K562 (cell line): ENCODE measurements around the gene DYRK1B. TPM values are rescaled to one million over a fixed set of nuclear protein-coding genes. Genes with fewer than 3 reads are reported as not detected.
A peak's percentile ranks its signal among the peaks of the same experiment; 100 is the strongest.

Experiments
- BRCA1 ChIP-seq, 2 experiments: fragments of 450-650 bp in 1 of 2; sonication (generic) in 1 of 2; formaldehyde crosslinking in 1 of 2; IDR thresholded peaks; 2 replicates each; pipeline versions ENCODE4 v1.5.0 to v1.6.1; 2017 to 2020; ENCODE audit warnings: mild to moderate bottlenecking in 1 of 2, missing genetic modification reagents in 1 of 2
- FOS ChIP-seq: IDR thresholded peaks from 3 replicates; pipeline ENCODE4 v1.6.1; 2011; ENCODE audit not compliant: insufficient read length; ENCODE audit errors: extremely low read depth
- GATAD2B ChIP-seq: fragments of 450-650 bp; IDR thresholded peaks from 2 replicates; pipeline ENCODE4 v1.6.1; 2017; ENCODE audit warnings: mild to moderate bottlenecking, borderline replicate concordance
- KDM1A ChIP-seq, 2 experiments: fragments of 450-650 bp; IDR thresholded peaks; 2 replicates each; pipeline ENCODE4 v1.6.1; 2016; ENCODE audit warnings: mild to moderate bottlenecking in 2 of 2
- NBN ChIP-seq: fragments of 450-650 bp; IDR thresholded peaks from 2 replicates; pipeline ENCODE4 v1.6.1; 2016; ENCODE audit warnings: low read depth, mild to moderate bottlenecking
- RBM14 ChIP-seq: fragments of 200-400 bp; formaldehyde crosslinking; IDR thresholded peaks from 2 replicates; pipeline ENCODE4 v1.6.1; 2018; ENCODE audit warnings: low read depth, mild to moderate bottlenecking, low read length, moderate library complexity, borderline replicate concordance; ENCODE audit not compliant: insufficient read depth
- TCF7L2 ChIP-seq: fragments of 150-350 bp; IDR thresholded peaks from 2 replicates; pipeline ENCODE4 v1.6.1; 2016; ENCODE audit warnings: low read depth, mild to moderate bottlenecking, low read length, moderate library complexity
- TCFL5 ChIP-seq: fragments of 250-450 bp; sonication (Bioruptor Pico); conservative IDR thresholded peaks from 2 replicates; pipeline ENCODE4 v1.6.1; 2021; ENCODE audit warnings: mild to moderate bottlenecking, moderate library complexity, matching md5 sums
- ZBTB34 ChIP-seq: fragments of 250-450 bp; sonication (Bioruptor Pico); IDR thresholded peaks from 2 replicates; pipeline ENCODE4 v1.8.0; 2021; ENCODE audit warnings: mild to moderate bottlenecking, moderate library complexity
- ZFP30 ChIP-seq: fragments of 250-450 bp; sonication (Bioruptor Pico); IDR thresholded peaks from 2 replicates; pipeline ENCODE4 v1.8.0; 2022; ENCODE audit warnings: moderate library complexity, mild to moderate bottlenecking, inconsistent platforms, borderline replicate concordance
- ZNF24 ChIP-seq: fragments of 450-650 bp; IDR thresholded peaks from 2 replicates; pipeline ENCODE4 v1.6.1; 2016
- ZNF695 ChIP-seq: fragments of 450-650 bp; formaldehyde crosslinking; IDR thresholded peaks from 2 replicates; pipeline ENCODE4 v1.4.0; 2020; ENCODE audit warnings: mild to moderate bottlenecking, moderate library complexity
- ZNF79 ChIP-seq: fragments of 250-450 bp; sonication (Bioruptor Pico); IDR thresholded peaks from 2 replicates; pipeline ENCODE4 v1.4.0; 2020; ENCODE audit warnings: low read depth, mild to moderate bottlenecking, moderate library complexity
- polyA plus RNA-seq, 8 experiments: library from polyadenylated mRNA; depleted of rRNA in 4 of 8; stranded (reverse) in 5 of 8; unstranded in 3 of 8; fragments of >200 nt; fragmentation: Nextera tagmentation in 2 of 8; fragmentation: Illumina TruSeq in 1 of 8; extraction: Ambion mirVana in 2 of 8; extraction: Trizol in 1 of 8; gene quantifications; 2 replicates each; pipeline versions ENCODE4 v1.2.1 to v1.2.3, GENCODE V29; 2011 to 2014; ENCODE audit warnings: inconsistent platforms in 1 of 8, missing spikeins in 1 of 8
- total RNA-seq, 7 experiments: library from RNA; depleted of rRNA in 6 of 7; stranded (reverse); fragments of >200 nt in 6 of 7; fragmentation: Illumina TruSeq in 2 of 7; extraction: Trizol in 2 of 7; gene quantifications; 2 replicates each; pipeline versions ENCODE4 v1.2.1 to v1.2.3, GENCODE V29; 2011 to 2021; ENCODE audit warnings: low replicate concordance in 1 of 7
- TF ChIP-seq, protein P1 (sequence below): sonication (generic); formaldehyde crosslinking; IDR thresholded peaks from 2 replicates; pipeline ENCODE4 v1.8.0; 2023; ENCODE audit warnings: missing genetic modification reagents, mild to moderate bottlenecking, borderline replicate concordance
- TF ChIP-seq, protein P2 (sequence below), 3 experiments: fragments of 200-800 bp in 1 of 3; fragments of 250-450 bp in 1 of 3; fragments of 450-650 bp in 1 of 3; sonication (Bioruptor Pico) in 1 of 3; sonication (Bioruptor generic) in 1 of 3; formaldehyde crosslinking in 1 of 3; IDR thresholded peaks; 2 replicates each; pipeline versions ENCODE4 v1.6.1 to v1.8.0; 2016 to 2022; ENCODE audit warnings: mild to moderate bottlenecking in 2 of 3, missing genetic modification characterization in 2 of 3, missing compliant biosample characterization in 1 of 3, moderate library complexity in 1 of 3
- TF ChIP-seq, protein P3 (sequence below), 2 experiments: IDR thresholded peaks; 2 replicates each; pipeline ENCODE4 v1.6.1; 2011; ENCODE audit warnings: borderline replicate concordance in 1 of 2, control low read depth in 1 of 2, low read depth in 1 of 2, low read length in 1 of 2, mild to moderate bottlenecking in 1 of 2, mixed read lengths in 1 of 2, moderate library complexity in 1 of 2; ENCODE audit not compliant: insufficient read depth in 1 of 2, insufficient read length in 1 of 2, poor library complexity in 1 of 2, severe bottlenecking in 1 of 2; ENCODE audit errors: extremely low read depth in 1 of 2

Gene DYRK1B
- total and polyA plus RNA-seq, 9 of the 15 experiments (the other 6 are each of a cell fraction or from before 2014, with no cell fraction given): 0.91 to 5.2 (median 1.5) TPM; not detected in 2

GRCh38 chr19:39845584-39845932 lies 11.6 kb upstream of the DYRK1B start (continued):
- TF ChIP-seq, protein P1, sequence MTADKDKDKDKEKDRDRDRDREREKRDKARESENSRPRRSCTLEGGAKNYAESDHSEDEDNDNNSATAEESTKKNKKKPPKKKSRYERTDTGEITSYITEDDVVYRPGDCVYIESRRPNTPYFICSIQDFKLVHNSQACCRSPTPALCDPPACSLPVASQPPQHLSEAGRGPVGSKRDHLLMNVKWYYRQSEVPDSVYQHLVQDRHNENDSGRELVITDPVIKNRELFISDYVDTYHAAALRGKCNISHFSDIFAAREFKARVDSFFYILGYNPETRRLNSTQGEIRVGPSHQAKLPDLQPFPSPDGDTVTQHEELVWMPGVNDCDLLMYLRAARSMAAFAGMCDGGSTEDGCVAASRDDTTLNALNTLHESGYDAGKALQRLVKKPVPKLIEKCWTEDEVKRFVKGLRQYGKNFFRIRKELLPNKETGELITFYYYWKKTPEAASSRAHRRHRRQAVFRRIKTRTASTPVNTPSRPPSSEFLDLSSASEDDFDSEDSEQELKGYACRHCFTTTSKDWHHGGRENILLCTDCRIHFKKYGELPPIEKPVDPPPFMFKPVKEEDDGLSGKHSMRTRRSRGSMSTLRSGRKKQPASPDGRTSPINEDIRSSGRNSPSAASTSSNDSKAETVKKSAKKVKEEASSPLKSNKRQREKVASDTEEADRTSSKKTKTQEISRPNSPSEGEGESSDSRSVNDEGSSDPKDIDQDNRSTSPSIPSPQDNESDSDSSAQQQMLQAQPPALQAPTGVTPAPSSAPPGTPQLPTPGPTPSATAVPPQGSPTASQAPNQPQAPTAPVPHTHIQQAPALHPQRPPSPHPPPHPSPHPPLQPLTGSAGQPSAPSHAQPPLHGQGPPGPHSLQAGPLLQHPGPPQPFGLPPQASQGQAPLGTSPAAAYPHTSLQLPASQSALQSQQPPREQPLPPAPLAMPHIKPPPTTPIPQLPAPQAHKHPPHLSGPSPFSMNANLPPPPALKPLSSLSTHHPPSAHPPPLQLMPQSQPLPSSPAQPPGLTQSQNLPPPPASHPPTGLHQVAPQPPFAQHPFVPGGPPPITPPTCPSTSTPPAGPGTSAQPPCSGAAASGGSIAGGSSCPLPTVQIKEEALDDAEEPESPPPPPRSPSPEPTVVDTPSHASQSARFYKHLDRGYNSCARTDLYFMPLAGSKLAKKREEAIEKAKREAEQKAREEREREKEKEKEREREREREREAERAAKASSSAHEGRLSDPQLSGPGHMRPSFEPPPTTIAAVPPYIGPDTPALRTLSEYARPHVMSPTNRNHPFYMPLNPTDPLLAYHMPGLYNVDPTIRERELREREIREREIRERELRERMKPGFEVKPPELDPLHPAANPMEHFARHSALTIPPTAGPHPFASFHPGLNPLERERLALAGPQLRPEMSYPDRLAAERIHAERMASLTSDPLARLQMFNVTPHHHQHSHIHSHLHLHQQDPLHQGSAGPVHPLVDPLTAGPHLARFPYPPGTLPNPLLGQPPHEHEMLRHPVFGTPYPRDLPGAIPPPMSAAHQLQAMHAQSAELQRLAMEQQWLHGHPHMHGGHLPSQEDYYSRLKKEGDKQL (CRISPR knock-in tag): no peak
- TF ChIP-seq ZFP30 (no peak), KDM1A (IDR thresholded peaks at IDR 0.05) (peak in 1 of 2 experiments; percentile 5; a peak in 1 of 4 replicates), TCFL5 (CRISPR knock-in tag) (no peak), RBM14 (no peak), BRCA1 (IDR thresholded peaks at IDR 0.05) (no peak), BRCA1 (CRISPR knock-in tag; IDR thresholded peaks at IDR 0.05) (no peak), FOS (no peak), NBN (peak; percentile 53; the same call in 1 of the 2 replicates), TCF7L2 (no peak), ZBTB34 (CRISPR knock-in tag) (no peak), ZNF695 (CRISPR knock-in tag) (no peak), ZNF24 (no peak), GATAD2B (no peak), ZNF79 (CRISPR knock-in tag) (no peak)
- TF ChIP-seq, protein P2, sequence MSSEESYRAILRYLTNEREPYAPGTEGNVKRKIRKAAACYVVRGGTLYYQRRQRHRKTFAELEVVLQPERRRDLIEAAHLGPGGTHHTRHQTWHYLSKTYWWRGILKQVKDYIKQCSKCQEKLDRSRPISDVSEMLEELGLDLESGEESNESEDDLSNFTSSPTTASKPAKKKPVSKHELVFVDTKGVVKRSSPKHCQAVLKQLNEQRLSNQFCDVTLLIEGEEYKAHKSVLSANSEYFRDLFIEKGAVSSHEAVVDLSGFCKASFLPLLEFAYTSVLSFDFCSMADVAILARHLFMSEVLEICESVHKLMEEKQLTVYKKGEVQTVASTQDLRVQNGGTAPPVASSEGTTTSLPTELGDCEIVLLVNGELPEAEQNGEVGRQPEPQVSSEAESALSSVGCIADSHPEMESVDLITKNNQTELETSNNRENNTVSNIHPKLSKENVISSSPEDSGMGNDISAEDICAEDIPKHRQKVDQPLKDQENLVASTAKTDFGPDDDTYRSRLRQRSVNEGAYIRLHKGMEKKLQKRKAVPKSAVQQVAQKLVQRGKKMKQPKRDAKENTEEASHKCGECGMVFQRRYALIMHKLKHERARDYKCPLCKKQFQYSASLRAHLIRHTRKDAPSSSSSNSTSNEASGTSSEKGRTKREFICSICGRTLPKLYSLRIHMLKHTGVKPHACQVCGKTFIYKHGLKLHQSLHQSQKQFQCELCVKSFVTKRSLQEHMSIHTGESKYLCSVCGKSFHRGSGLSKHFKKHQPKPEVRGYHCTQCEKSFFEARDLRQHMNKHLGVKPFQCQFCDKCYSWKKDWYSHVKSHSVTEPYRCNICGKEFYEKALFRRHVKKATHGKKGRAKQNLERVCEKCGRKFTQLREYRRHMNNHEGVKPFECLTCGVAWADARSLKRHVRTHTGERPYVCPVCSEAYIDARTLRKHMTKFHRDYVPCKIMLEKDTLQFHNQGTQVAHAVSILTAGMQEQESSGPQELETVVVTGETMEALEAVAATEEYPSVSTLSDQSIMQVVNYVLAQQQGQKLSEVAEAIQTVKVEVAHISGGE (CRISPR knock-in tag; IDR thresholded peaks at IDR 0.05): no peak
- TF ChIP-seq, protein P3, sequence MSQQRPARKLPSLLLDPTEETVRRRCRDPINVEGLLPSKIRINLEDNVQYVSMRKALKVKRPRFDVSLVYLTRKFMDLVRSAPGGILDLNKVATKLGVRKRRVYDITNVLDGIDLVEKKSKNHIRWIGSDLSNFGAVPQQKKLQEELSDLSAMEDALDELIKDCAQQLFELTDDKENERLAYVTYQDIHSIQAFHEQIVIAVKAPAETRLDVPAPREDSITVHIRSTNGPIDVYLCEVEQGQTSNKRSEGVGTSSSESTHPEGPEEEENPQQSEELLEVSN (IDR thresholded peaks at IDR 0.05; ENCODE audit: borderline replicate concordance in 1 of 2, extremely low read depth in 1 of 2, insufficient read depth in 1 of 2, insufficient read length in 1 of 2, low read depth in 1 of 2, low read length in 1 of 2, poor library complexity in 1 of 2, severe bottlenecking in 1 of 2): peak; percentile 90 to 96
